Heart left ventricle (tissue), 16 donors: ENCODE results near the gene ALDOA. TPM values are rescaled to one million over a fixed set of nuclear protein-coding genes. Genes with fewer than 3 reads are reported as not detected.

Experiments
- ATAC-seq, 4 donors: fragments of 200-7000 bp; cut with Tn5 transposase; one replicate each; pipeline ENCODE4 v1.9.1; 2020 to 2022; ENCODE audit warnings: moderate library complexity in 4 of 4, mild to moderate bottlenecking in 3 of 4, moderate number of reproducible peaks in 1 of 4
- DNase-seq, 5 donors: peaks; one replicate each; pipeline ENCODE4 v3.0.0-alpha.2; 2020
- H3K27ac ChIP-seq, 12 donors: fragments of 200-600 bp; sonication (generic) in 4 of 12; one replicate each; pipeline versions ENCODE4 v1.5.0 to v1.8.0; 2016 to 2022; ENCODE audit warnings: mild to moderate bottlenecking in 2 of 12
- H3K27me3 ChIP-seq, 9 donors: fragments of 200-600 bp; sonication (generic) in 2 of 9; one replicate each; pipeline versions ENCODE4 v1.5.1 to v1.8.0; 2016 to 2022; ENCODE audit warnings: mild to moderate bottlenecking in 3 of 9
- H3K36me3 ChIP-seq, 9 donors: fragments of 200-600 bp; sonication (generic) in 2 of 9; one replicate each; pipeline versions ENCODE4 v1.5.0 to v1.8.0; 2018 to 2022; ENCODE audit warnings: mild to moderate bottlenecking in 2 of 9
- H3K4me1 ChIP-seq, 12 donors: fragments of 200-600 bp; sonication (generic) in 4 of 12; one replicate each; pipeline versions ENCODE4 v1.5.0 to v1.8.0; 2016 to 2022; ENCODE audit warnings: mild to moderate bottlenecking in 3 of 12
- H3K4me3 ChIP-seq, 12 donors: fragments of 200-600 bp; sonication (generic) in 4 of 12; one replicate each; pipeline versions ENCODE4 v1.5.0 to v1.8.0; 2017 to 2022; ENCODE audit warnings: mild to moderate bottlenecking in 9 of 12, moderate library complexity in 4 of 12
- H3K9me3 ChIP-seq, 12 donors: fragments of 200-600 bp; sonication (generic) in 4 of 12; one replicate each; pipeline versions ENCODE4 v1.5.0 to v1.8.0; 2016 to 2022; ENCODE audit warnings: mild to moderate bottlenecking in 1 of 12
- CTCF ChIP-seq, 12 donors: fragments of 200-600 bp; sonication (generic) in 4 of 12; IDR thresholded peaks; one replicate each; pipeline versions ENCODE4 v1.5.0 to v1.8.0; 2018 to 2022; ENCODE audit warnings: antibody characterized with exemption in 12 of 12, mild to moderate bottlenecking in 5 of 12
- POLR2A ChIP-seq, 2 donors: fragments of 450-650 bp; IDR thresholded peaks; one replicate each; pipeline ENCODE4 v1.6.1; 2017; ENCODE audit warnings: antibody characterized with exemption in 2 of 2, mild to moderate bottlenecking in 2 of 2, moderate library complexity in 2 of 2
- WGBS, 4 donors: extraction: QIAGEN DNeasy Blood & Tissue Kit in 2 of 4; methylation state at CpG; one replicate each; pipeline versions ENCODE4 v1.1.5 to v1.1.7; 2013 to 2018; 5-methylcytosine and 5-hydroxymethylcytosine counted together
- intact Hi-C, 10 donors: fragments of 100-400 bp; cut with DNase I; formaldehyde crosslinking; loops; one replicate each; pipeline versions ENCODE4 v1.11.1 to v1.14.2; 2022
- polyA plus RNA-seq, 2 donors: library from polyadenylated mRNA; stranded (reverse); fragments of 200-250 nt; gene quantifications; one replicate each; pipeline ENCODE4 v1.2.3, GENCODE V29; 2013
- total RNA-seq, 9 donors: library from RNA; depleted of rRNA in 2 of 9; stranded (reverse); fragments of >200 nt in 2 of 9; fragmentation: NEBNext Ultra II Directional in 3 of 9; extraction: Animal tissue kit (Norgen Biotek cat#: 25700) in 3 of 9; gene quantifications; one replicate each; pipeline versions ENCODE4 v1.1.0 to v1.2.4, GENCODE V29; 2016 to 2023
- donor health status: ischemic (EF 13 %, LVEDD 7.1; RV severe dilation, severe dysfunction).
- donor health status: healthy with polysubstance abuse.
- donor health status: DM: no; HTN: yes; CAD: no.
- donor health status: DM: no; HTN: no; CAD: no.
- donor health status: ischemic (EF 25% LVEDD 6.9; RV normal size, moderate dysfunction).
- donor health status: ischemic (EF 25% LVEDD 5.7; RV mildly dilated, moderate dysfunction).
- donor health status: healthy.
- donor health status: DM: yes; HTN: yes; CAD: no.
- donor health status: ischemic (EF 35%, LVEDD 5.7; RV mildly dilated, moderate dysfunction).
- donor health status: nonischemic (EF 11% LVEDD 7.7; RV severe dilation, severe dysfunction).
- donor health status: DM: yes; HTN: yes; CAD: no.
- donor health status: PGD.
- donor health status: ischemic (EF 29% LVEDD 5.4; RV normal size, mild dysfunction).
- donor health status: nonischemic (EF 23%, LVEDD 6.1; RV moderate dilation, normal function).

Gene ALDOA
- total and polyA plus RNA-seq, 11 donors: 2,585 to 5,076 (median 3,542) TPM

- no peak for ATAC-seq
- intact Hi-C loops: loop anchor here in 1 of 10 donors (5.0 kb wide), 1 partner anchor 49 kb away; no protein-coding TSS in a partner anchor
- no peaks in the 10 kb centered on the region for H3K27me3 ChIP-seq
- H3K27ac ChIP-seq: no peak overlapping the region
- no peaks in the 10 kb centered on the region for H3K36me3 ChIP-seq
- TF ChIP-seq CTCF (IDR thresholded peaks at IDR 0.05): no peak
- TF ChIP-seq POLR2A (IDR thresholded peaks at IDR 0.05): no peak
- H3K4me1 ChIP-seq: peaks cover 0 to 27% (median 11%) of the 10 kb centered on the region in 12 donors
- WGBS, 4 donors: 85 to 91% (median 86%) methylated on average over 3 of the region's 3 CpGs
- H3K4me3 ChIP-seq: no peak overlapping the region
- no peak for DNase-seq
- no peaks in the 10 kb centered on the region for H3K9me3 ChIP-seq
Measured at GRCh38 chr16:30051518-30051917, 14.0 kb upstream of the ALDOA start.

GRCh38 chr16:30052671-30053372, 12.7 kb upstream of the ALDOA start:
- ATAC-seq (peak; percentile 90 to 98 (median 93)), DNase-seq (peak; percentile 94 to 97 (median 95))
- Histone ChIP-seq H3K27ac (peak overlapping the region in 6 of 12 donors; percentile 1 to 64 (median 42)), H3K27me3 (no peaks in the 10 kb centered on the region), H3K4me3 (peak overlapping the region; percentile 40 to 91 (median 76)), H3K36me3 (no peaks in the 10 kb centered on the region), H3K4me1 (peaks cover 0 to 27% (median 11%) of the 10 kb centered on the region in 12 donors), H3K9me3 (no peaks in the 10 kb centered on the region)
- 4 to 5% (median 4%) methylated on average over 50 to 58 of the region's 58 CpGs for WGBS, 4 donors
- TF ChIP-seq POLR2A (IDR thresholded peaks at IDR 0.05) (no peak), CTCF (IDR thresholded peaks at IDR 0.05) (no peak)
- intact Hi-C loops: loop anchor here in 1 of 10 donors (5.0 kb wide), 1 partner anchor 51 kb away; no protein-coding TSS in a partner anchor

GRCh38 chr16:30053376-30054015, 12.1 kb upstream of the ALDOA start:
- TF ChIP-seq POLR2A (IDR thresholded peaks at IDR 0.05) (no peak), CTCF (IDR thresholded peaks at IDR 0.05) (no peak)
- no peaks in the 10 kb centered on the region for H3K36me3 ChIP-seq
- intact Hi-C loops: loop anchor here in 1 of 10 donors (5.0 kb wide), 1 partner anchor 51 kb away; no protein-coding TSS in a partner anchor
- peak overlapping the region; percentile 40 to 91 (median 76) for H3K4me3 ChIP-seq
- no peaks in the 10 kb centered on the region for H3K27me3 ChIP-seq
- DNase-seq: no peak
- peaks cover 0 to 27% (median 11%) of the 10 kb centered on the region in 12 donors for H3K4me1 ChIP-seq
- peak overlapping the region in 6 of 12 donors; percentile 1 to 64 (median 42) for H3K27ac ChIP-seq
- WGBS, 4 donors: 2 to 6% (median 5%) methylated on average over 16 to 19 of the region's 19 CpGs
- H3K9me3 ChIP-seq: no peaks in the 10 kb centered on the region
- ATAC-seq: peak in 3 of 4 donors; percentile 10 to 36 (median 17)

- Histone ChIP-seq H3K36me3 (no peaks in the 10 kb centered on the region), H3K27ac (no peak overlapping the region), H3K4me1 (peaks cover 0 to 27% (median 11%) of the 10 kb centered on the region in 12 donors), H3K27me3 (no peaks in the 10 kb centered on the region), H3K9me3 (no peaks in the 10 kb centered on the region), H3K4me3 (no peak overlapping the region)
- WGBS, 4 donors: 84% methylated on average over 8 of the region's 8 CpGs
- intact Hi-C loops: loop anchor here in 1 of 10 donors (5.0 kb wide), 1 partner anchor 52 kb away; no protein-coding TSS in a partner anchor
- TF ChIP-seq CTCF (IDR thresholded peaks at IDR 0.05) (no peak), POLR2A (IDR thresholded peaks at IDR 0.05) (no peak)
- ATAC-seq (no peak), DNase-seq (no peak)
Measured at GRCh38 chr16:30054451-30054850, 11.1 kb upstream of the ALDOA start.
